Activated CD8-positive, alpha-beta memory T cell treated with anti-CD3 and anti-CD28 coated beads for 24 hours (primary cell): ENCODE measurements around the gene KIRREL1.
A peak's percentile ranks its signal among the peaks of the same experiment; 100 is the strongest.
"Not testable (repeated sequence)": the region's sequence is repeated elsewhere in the genome, so short reads cannot be mapped to it uniquely, and the experiment has no call there.

Source experiments
- DNase-seq: peaks from one replicate; pipeline ENCODE4 v3.0.0-alpha.2; 2020

KIRREL1 gene

GRCh38 chr1:158112994-158113758, 119.7 kb downstream of the KIRREL1 start:
- peak; percentile 77 for DNase-seq

- DNase-seq, result no peak
These were observed 120.3 kb downstream of the KIRREL1 start for GRCh38 chr1:158113759-158114127.

- no peak for DNase-seq
These were observed 121.7 kb downstream of the KIRREL1 start for GRCh38 chr1:158115126-158115525.

- no peak for DNase-seq
These were observed 123.1 kb downstream of the KIRREL1 start for GRCh38 chr1:158116311-158117167.

DNA sequence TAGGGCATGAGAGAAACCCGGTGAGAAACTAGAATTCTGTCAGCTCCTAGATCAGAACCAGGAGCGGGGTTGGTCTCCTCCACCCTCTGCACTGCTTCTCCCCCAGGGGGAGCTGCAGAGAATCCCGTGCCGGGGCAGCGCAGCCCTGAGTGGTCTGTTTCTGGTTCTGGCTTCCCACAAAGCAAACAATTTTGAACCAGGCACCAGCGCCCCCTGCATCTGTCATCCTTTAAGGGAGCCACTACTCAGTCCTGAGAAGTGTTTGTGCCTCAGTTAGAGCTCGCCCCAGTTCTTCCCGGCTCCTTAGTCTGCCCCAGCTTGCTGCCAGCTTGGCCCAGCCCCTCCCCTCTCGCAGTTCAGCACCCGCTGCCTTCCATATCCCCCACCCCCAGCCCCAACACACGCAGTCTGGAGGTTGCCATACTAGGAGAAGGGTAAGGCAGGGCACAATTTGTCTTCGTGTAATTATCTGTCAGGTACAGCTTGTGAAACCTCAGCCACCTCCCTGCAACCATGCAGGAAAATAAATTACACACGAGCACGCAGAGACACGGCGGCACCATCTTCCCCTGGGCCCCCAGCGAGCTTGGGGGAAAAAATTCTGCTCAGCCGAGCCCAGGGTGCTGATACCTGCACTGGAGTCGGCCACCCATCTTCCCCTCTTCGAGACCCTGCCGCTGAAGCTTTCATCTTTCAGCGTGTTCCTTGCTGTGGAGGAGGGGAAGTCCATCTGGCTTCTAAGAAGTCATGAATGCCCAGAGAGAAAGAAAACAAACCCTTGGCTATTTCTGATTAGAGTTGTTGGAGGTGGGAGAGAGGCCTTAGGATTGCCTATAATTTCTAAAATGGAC, 124.6 kb downstream of the KIRREL1 start:
- DNase-seq, result peak; percentile 70

DNA sequence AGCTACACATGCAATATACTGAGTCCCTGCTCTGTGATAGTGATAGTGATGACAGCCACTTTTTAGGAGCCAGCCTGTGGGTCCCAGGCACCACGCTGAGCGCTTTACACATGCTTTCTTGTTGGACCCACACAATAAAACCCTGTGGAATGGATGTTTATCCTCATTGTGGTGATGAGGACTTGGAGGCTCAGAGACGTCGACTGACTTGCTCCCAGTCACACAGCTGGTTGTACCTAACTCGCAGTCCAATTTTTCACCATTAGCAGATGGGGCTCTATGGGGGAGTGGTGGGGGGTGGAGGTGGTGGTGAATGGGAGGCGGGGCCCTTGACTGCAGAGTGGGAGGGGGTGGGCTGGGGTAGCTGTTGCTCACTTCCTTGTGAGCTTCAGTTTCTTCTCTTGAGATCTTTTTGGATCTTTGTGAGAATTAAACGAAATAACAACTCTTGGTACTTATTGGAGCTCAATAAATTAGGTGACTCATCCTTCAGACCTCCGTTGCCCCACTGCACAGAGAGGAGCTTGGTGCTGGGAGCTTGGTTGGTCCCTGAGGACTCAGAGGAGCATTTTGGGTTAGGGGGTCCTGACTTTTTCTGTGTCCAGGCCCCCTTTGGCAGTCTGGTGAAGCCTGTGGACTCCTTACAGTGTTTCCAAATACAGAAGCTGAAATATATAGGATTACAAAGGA, 125.4 kb downstream of the KIRREL1 start:
- no peak for DNase-seq

DNA sequence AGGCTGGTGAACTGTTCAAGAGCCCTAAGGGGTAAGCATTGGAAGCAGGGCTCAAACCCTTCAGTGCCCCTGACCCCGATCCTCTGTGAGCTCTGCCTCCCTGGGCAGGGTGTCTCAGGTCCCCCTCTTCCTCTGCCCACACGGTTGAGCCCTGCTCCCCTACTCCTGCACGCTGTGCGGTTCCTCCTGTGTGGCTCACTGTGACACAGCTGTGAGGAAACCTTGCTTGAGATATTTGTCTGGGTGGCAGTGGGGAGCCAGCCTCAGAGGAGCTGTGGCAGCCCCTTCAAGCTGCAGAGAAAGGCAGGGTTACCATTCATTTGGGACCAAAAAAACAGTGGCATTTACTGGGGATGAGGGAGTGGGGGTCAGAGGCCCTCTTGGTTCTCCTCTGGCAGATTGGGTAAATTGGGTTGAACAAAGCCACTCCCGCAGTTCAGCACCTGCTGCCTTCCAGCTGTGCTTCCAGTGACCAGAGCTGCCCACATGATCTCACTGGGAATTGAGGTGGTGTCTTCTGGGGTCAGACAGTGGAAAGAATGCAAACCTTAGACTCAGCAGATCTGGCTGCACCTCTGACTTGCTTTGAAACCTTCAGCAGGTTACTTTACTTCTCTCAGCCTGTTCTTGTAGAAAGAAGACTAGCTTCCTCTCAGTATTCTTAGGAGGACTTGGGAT, 126.7 kb downstream of the KIRREL1 start:
- no peak for DNase-seq

DNA sequence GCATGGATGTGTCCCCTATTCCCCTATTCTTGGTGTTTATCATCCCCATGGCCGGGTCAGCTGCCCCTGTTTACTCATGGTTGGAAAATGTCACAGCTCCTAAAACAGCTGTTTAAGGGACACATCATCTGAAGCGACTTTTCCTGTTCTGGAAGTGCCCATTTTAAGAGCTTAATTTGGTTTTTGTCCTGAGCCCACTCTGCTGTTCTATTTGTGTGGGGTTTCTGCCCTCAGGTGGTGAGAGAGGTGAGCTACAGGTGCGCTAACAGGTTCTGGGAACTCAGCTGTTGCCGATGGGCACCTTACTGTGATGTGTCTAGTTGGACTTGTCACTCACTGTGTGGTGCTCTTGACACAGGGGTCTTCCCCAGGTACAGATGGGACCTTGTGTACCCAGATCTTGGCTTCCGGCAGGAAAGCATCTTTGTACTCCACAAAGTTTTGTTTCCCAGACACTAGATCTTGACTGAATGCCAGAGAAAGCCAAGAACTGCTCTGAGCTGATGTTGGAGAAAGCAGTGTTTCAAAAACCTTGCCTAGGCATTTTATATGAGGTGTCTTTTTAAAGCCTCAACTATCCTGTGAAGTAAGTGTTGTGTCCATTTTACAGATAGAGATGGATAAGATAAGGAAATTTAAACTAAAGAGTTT, 128.3 kb downstream of the KIRREL1 start:
- no peak for DNase-seq

- no peak for DNase-seq
These were observed 129.5 kb downstream of the KIRREL1 start for GRCh38 chr1:158122833-158123388.

GRCh38 chr1:158124034-158124433, 130.6 kb downstream of the KIRREL1 start:
- no peak for DNase-seq

- DNase-seq, result peak; percentile 83
These were observed 131.6 kb downstream of the KIRREL1 start for GRCh38 chr1:158124999-158125398.

DNA sequence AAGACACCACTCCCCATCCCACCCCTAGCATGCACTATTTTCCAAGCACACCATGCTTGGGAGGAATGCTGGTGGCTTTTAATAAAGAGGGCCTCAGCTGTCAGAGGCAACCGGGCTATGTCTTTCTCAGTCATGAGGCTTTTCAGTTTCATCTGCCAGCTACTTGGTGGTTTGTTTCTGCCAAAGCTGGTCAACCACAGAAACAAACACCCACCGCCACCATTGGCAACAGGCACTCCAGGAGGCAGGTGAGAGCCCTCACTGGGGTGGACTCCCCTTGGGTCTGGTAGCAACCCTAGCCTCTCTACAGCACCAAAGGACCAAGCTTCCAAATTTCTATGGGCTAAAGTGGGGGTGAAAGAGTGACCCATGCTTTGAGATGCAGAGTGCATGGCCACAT, 133.0 kb downstream of the KIRREL1 start:
- DNase-seq, result no peak

GRCh38 chr1:158128531-158128930, 135.1 kb downstream of the KIRREL1 start:
- DNase-seq, result not testable (repeated sequence)

DNA sequence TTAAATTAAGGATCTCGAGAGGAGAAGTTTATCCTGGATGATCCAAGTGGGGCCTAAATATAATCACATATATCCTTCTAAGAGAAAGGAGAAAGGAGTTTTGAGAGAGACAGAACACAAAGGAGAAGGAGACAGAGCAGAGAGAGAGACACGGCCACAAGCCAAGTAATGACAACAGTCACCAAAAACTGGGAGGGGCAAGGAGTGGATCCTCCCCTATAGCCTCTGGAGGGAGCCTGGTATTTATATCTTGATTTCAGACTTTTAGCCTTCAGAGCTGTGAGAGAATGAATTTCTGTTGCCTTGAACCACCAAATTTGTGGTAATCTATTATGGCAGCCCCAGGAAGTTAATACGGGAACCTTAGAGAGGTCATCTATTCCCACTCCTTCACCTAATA, 137.8 kb downstream of the KIRREL1 start:
- no peak for DNase-seq

GRCh38 chr1:158140764-158141192, 147.3 kb downstream of the KIRREL1 start:
- no peak for DNase-seq

DNA sequence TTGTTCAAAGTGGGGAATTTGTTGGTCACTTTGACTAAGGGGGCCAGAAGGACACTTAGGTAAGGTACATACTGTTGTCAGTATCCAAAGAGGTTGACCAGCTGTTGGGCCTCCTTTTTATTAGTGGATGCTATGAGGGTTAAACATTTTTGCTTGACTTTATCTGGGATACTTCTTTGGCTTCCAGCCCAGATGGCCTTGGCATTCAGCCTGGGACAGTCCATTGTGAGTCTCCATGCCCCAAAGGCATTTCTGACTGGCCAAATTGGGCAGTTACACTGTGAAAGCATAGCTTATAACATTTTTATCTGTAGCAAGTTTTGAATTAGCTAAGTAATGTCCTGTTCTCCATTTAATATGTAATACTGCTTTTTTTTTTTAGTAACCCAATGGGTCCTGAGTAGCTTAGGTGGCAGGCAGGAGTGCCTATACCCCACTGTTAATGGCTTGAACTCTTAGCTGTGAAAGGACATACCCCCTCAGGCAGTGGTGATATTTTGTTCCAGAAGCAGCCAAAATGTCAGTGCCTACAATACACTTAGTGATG, 151.8 kb downstream of the KIRREL1 start:
- no peak for DNase-seq

DNA sequence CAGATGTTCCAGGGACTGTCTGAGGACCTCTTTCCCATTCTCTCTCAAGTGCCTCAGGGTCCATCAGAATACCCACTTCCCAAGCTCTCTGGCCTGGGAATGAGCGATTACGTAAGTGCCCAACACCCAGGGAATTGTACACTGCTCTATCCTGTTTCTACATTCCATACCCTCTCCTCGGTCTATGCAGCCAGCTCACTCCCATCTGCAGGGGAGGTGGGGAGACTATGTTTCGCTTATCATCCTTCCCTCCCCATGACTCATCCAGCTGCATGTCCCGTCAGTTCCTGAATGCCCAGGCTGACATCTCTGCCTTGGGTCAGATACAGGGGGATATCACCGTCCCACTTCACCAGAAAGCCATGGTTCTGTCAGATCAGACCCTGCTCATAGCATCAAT, 152.7 kb downstream of the KIRREL1 start:
- no peak for DNase-seq

DNA sequence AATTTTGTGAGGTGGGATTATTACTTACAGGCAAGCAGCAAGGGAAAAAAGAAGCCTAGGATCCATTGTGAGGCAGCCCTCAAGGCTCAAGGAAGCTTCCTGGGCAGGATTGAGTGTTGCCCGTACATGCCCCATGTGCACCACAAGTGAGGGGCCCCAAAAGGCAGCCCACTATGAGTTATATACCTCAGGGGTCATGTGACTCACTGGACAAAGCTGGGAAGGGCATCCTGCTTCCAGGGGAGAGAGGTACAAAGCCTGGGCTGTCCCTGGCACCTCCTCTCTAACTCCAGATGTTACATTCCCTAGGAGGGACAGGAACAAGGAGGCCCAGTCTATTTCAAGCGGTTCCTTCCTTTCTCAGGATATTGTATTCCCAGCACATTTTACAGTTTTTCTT, 153.3 kb downstream of the KIRREL1 start:
- DNase-seq, result no peak

GRCh38 chr1:158147401-158147800, 154.0 kb downstream of the KIRREL1 start:
- no peak for DNase-seq

DNA sequence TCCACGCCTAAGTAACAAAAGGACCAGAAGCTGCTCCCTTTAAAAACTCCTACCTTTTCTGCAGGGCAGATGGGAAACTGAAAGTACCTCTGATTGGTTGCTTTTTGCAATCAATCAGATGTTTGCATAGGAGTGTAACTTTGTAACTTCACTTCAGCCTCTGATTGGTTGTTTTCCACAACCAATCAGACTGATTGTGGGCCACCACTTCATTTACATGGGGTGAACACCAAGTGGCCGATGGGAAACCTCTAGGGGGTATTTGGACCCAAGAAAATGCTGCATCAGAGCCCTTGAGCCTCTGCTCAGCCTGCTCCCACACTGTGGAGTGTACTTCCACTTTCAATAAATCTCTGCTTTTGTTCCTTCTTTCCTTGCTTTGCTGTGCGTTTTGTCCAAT, 154.4 kb downstream of the KIRREL1 start:
- no peak for DNase-seq

DNA sequence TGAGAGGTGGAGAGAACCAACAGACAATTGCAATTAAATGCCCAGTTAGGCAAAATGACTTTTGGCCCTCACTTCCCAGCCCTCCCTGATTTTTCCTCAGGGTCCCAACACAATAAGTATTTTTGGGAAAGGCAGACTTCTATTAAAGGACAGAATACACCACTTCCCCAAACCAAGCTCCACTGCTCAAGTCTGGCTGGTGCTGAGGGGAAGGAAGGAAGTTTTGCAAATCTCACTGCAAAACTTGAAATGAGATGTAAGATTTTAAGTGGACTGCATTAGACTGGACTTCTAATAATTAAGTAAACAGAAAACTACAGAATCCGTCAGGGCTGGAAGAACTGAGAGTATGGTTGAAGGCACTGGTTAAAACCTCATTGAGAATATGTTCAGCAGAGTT, 155.0 kb downstream of the KIRREL1 start:
- no peak for DNase-seq
